Gastrocnemius medialis (tissue), 4 donors: ENCODE data around the gene OTULIN.

Source experiments
- CTCF ChIP-seq, 5 experiments: fragments of 450-650 bp in 3 of 5; fragments of 200-600 bp in 2 of 5; sonication (generic) in 2 of 5; IDR thresholded peaks in 4 of 5; conservative IDR thresholded peaks in 1 of 5; 1 replicate in 4 of 5; 2 replicates in 1 of 5; pipeline ENCODE4 v1.5.1; 2016 to 2019; ENCODE audit warnings: antibody characterized with exemption in 5 of 5, mild to moderate bottlenecking in 3 of 5, moderate library complexity in 3 of 5
- POLR2A ChIP-seq, 2 donors: fragments of 450-650 bp; IDR thresholded peaks; one replicate each; pipeline ENCODE4 v1.6.1; 2017; ENCODE audit warnings: antibody characterized with exemption in 2 of 2, mild to moderate bottlenecking in 2 of 2, moderate library complexity in 2 of 2

GRCh38 chr5:14687023-14687665 lies 22.6 kb downstream of the OTULIN start:
- TF ChIP-seq CTCF (IDR thresholded peaks at IDR 0.05 in 4 of 5, conservative IDR thresholded peaks at IDR 0.05 in 1 of 5), result no peak
- TF ChIP-seq POLR2A (IDR thresholded peaks at IDR 0.05), result no peak
